SK-N-SH treated with all-trans-retinoic acid at 6 μM for 48 hours (cell line): ENCODE measurements around the gene CLEC1A.

Experiments
- ATAC-seq: fragments of 200-7000 bp; cut with Tn5 transposase; 3 replicates; pipeline ENCODE4 v1.9.1; 2020; ENCODE audit warnings: mild to moderate bottlenecking, moderate library complexity
- ARNTL ChIP-seq: fragments of 450-650 bp; formaldehyde crosslinking; IDR thresholded peaks from 2 replicates; pipeline ENCODE4 v1.5.0; 2020; ENCODE audit warnings: low read depth, mild to moderate bottlenecking, moderate library complexity, borderline replicate concordance
- CREB5 ChIP-seq: fragments of 250-450 bp; sonication (Bioruptor Pico); IDR thresholded peaks from 2 replicates; pipeline ENCODE4 v1.5.1; 2020; ENCODE audit warnings: low read depth, mild to moderate bottlenecking, moderate library complexity
- CSDC2 ChIP-seq: fragments of 250-450 bp; sonication (Bioruptor Pico); IDR thresholded peaks from 2 replicates; pipeline ENCODE4 v1.5.0; 2020; ENCODE audit warnings: mild to moderate bottlenecking, moderate library complexity
- CSRNP3 ChIP-seq: fragments of 250-450 bp; sonication (Bioruptor Pico); IDR thresholded peaks from 2 replicates; pipeline ENCODE4 v1.5.1; 2021; ENCODE audit warnings: mild to moderate bottlenecking, moderate library complexity
- ESRRG ChIP-seq: fragments of 250-450 bp; sonication (Bioruptor Pico); IDR thresholded peaks from 2 replicates; pipeline ENCODE4 v1.6.1; 2021; ENCODE audit warnings: mild to moderate bottlenecking
- GLIS3 ChIP-seq: fragments of 250-450 bp; sonication (Bioruptor Pico); IDR thresholded peaks from 2 replicates; pipeline ENCODE4 v1.5.0; 2020; ENCODE audit warnings: mild to moderate bottlenecking, moderate library complexity
- ISL1 ChIP-seq: fragments of 250-450 bp; sonication (Bioruptor Pico); IDR thresholded peaks from 2 replicates; pipeline ENCODE4 v2.1.2; 2022; ENCODE audit warnings: mild to moderate bottlenecking, moderate library complexity
- OSR1 ChIP-seq: fragments of 250-450 bp; sonication (Bioruptor Pico); IDR thresholded peaks from 2 replicates; pipeline ENCODE4 v1.8.0; 2022; ENCODE audit warnings: moderate library complexity, mild to moderate bottlenecking, inconsistent platforms
- PATZ1 ChIP-seq: fragments of 250-450 bp; sonication (Bioruptor Pico); IDR thresholded peaks from 2 replicates; pipeline ENCODE4 v1.8.0; 2020; ENCODE audit warnings: mild to moderate bottlenecking, moderate library complexity, borderline replicate concordance
- POU6F1 ChIP-seq: fragments of 250-450 bp; sonication (Bioruptor Pico); IDR thresholded peaks from 2 replicates; pipeline ENCODE4 v1.8.0; 2021; ENCODE audit warnings: low read depth, mild to moderate bottlenecking, moderate library complexity, borderline replicate concordance
- PPARA ChIP-seq: fragments of 250-450 bp; sonication (Bioruptor Pico); IDR thresholded peaks from 2 replicates; pipeline ENCODE4 v1.5.0; 2020; ENCODE audit warnings: mild to moderate bottlenecking, borderline replicate concordance
- RARB ChIP-seq: fragments of 250-450 bp; sonication (Bioruptor Pico); IDR thresholded peaks from 2 replicates; pipeline ENCODE4 v1.8.0; 2021; ENCODE audit warnings: mild to moderate bottlenecking, moderate library complexity
- TCF4 ChIP-seq: fragments of 250-450 bp; sonication (Bioruptor Pico); IDR thresholded peaks from 2 replicates; pipeline ENCODE4 v1.8.0; 2021; ENCODE audit warnings: mild to moderate bottlenecking, moderate library complexity, borderline replicate concordance
- TOX ChIP-seq: fragments of 250-450 bp; sonication (Bioruptor Pico); IDR thresholded peaks from 2 replicates; pipeline ENCODE4 v1.8.0; 2021; ENCODE audit warnings: mild to moderate bottlenecking, moderate library complexity, borderline replicate concordance
- TSHZ2 ChIP-seq: fragments of 250-450 bp; sonication (Bioruptor Pico); IDR thresholded peaks from 2 replicates; pipeline ENCODE4 v1.5.0; 2020; ENCODE audit warnings: mild to moderate bottlenecking, moderate library complexity
- ZC3H10 ChIP-seq: fragments of 250-450 bp; sonication (Bioruptor Pico); IDR thresholded peaks from 2 replicates; pipeline ENCODE4 v1.5.1; 2021; ENCODE audit warnings: mild to moderate bottlenecking, moderate library complexity
- ZFP3 ChIP-seq: fragments of 250-450 bp; sonication (Bioruptor Pico); IDR thresholded peaks from 2 replicates; pipeline ENCODE4 v1.5.0; 2020; ENCODE audit warnings: mild to moderate bottlenecking, moderate library complexity
- ZFP30 ChIP-seq: fragments of 450-650 bp; formaldehyde crosslinking; IDR thresholded peaks from 2 replicates; pipeline ENCODE4 v1.5.0; 2022; ENCODE audit warnings: mild to moderate bottlenecking, moderate library complexity
- ZNF565 ChIP-seq: fragments of 450-650 bp; formaldehyde crosslinking; conservative IDR thresholded peaks from 2 replicates; pipeline ENCODE4 v1.5.0; 2020; ENCODE audit warnings: low read depth, mild to moderate bottlenecking, moderate library complexity
- ZNF70 ChIP-seq: fragments of 450-650 bp; formaldehyde crosslinking; IDR thresholded peaks from 2 replicates; pipeline ENCODE4 v1.5.0; 2020; ENCODE audit warnings: mild to moderate bottlenecking, moderate library complexity
- ZNF8 ChIP-seq: fragments of 450-650 bp; formaldehyde crosslinking; IDR thresholded peaks from 2 replicates; pipeline ENCODE4 v1.5.0; 2020; ENCODE audit warnings: mild to moderate bottlenecking, moderate library complexity

Gene CLEC1A

GRCh38 chr12:10130042-10130441 is 31.3 kb upstream of the CLEC1A start, which contains the start of gene CLEC7A (continued):
- TF ChIP-seq POU6F1 (CRISPR knock-in tag) (no peak), CREB5 (CRISPR knock-in tag) (no peak), OSR1 (CRISPR knock-in tag) (no peak), RARB (CRISPR knock-in tag) (no peak), TCF4 (CRISPR knock-in tag) (no peak)
- TF ChIP-seq, all 23 proteins: peak for 0

- TF ChIP-seq ESRRG (CRISPR knock-in tag) (no peak), ZFP30 (no peak), ARNTL (CRISPR knock-in tag) (no peak), ZNF8 (CRISPR knock-in tag) (no peak), CSRNP3 (CRISPR knock-in tag) (no peak), TOX (CRISPR knock-in tag) (no peak), RARB (CRISPR knock-in tag) (no peak), ZNF70 (CRISPR knock-in tag) (no peak), TSHZ2 (CRISPR knock-in tag) (no peak), ISL1 (CRISPR knock-in tag) (no peak), TCF4 (CRISPR knock-in tag) (no peak), PATZ1 (CRISPR knock-in tag) (no peak), ZNF565 (CRISPR knock-in tag) (no peak)
- ATAC-seq: no peak
These were observed 29.9 kb upstream of the CLEC1A start for GRCh38 chr12:10128687-10129086.

- no peak for TF ChIP-seq ZFP30
- TF ChIP-seq, all 23 proteins: peak for 0
These were observed 27.6 kb upstream of the CLEC1A start for GRCh38 chr12:10126413-10126812.

GRCh38 chr12:10122689-10123088 is 23.9 kb upstream of the CLEC1A start:
- no peak for ATAC-seq
- TF ChIP-seq PPARA (CRISPR knock-in tag) (no peak), ARNTL (CRISPR knock-in tag) (no peak), ZFP30 (no peak), ZC3H10 (no peak), CSDC2 (CRISPR knock-in tag) (no peak), ZFP3 (CRISPR knock-in tag) (no peak), RARB (CRISPR knock-in tag) (no peak), GLIS3 (CRISPR knock-in tag) (no peak), POU6F1 (CRISPR knock-in tag) (no peak), TSHZ2 (CRISPR knock-in tag) (no peak), ZNF8 (CRISPR knock-in tag) (no peak), ESRRG (CRISPR knock-in tag) (no peak), CREB5 (CRISPR knock-in tag) (no peak)

More at GRCh38 chr12:10126413-10126812, 27.6 kb upstream of the CLEC1A start:
- ATAC-seq: no peak
